Neutrophil (primary cell): Measurements from ENCODE around the gene ANKRD53.

Experiments used
- H3K27ac ChIP-seq: fragments of 200-600 bp; sonication (generic); 2 replicates; pipeline ENCODE4 v1.5.1; 2016; ENCODE audit warnings: mild to moderate bottlenecking, moderate library complexity
- H3K27me3 ChIP-seq: fragments of 200-600 bp; sonication (generic); 2 replicates; pipeline ENCODE4 v1.6.0; 2016; ENCODE audit warnings: mild to moderate bottlenecking
- H3K36me3 ChIP-seq: fragments of 200-600 bp; sonication (generic); 2 replicates; pipeline ENCODE4 v1.5.1; 2017
- H3K4me1 ChIP-seq, 2 experiments: fragments of 200-600 bp in 1 of 2; sonication (generic) in 1 of 2; 1 replicate in 1 of 2; 2 replicates in 1 of 2; pipeline versions ENCODE4 v1.5.1 to v1.6.1; 2013 to 2016; ENCODE audit warnings: low read depth in 1 of 2, low read length in 1 of 2, mild to moderate bottlenecking in 1 of 2, moderate library complexity in 1 of 2; ENCODE audit not compliant: control insufficient read depth in 1 of 2, insufficient read depth in 1 of 2
- H3K4me3 ChIP-seq, 2 experiments: fragments of 200-600 bp in 1 of 2; sonication (generic) in 1 of 2; 1 replicate in 1 of 2; 2 replicates in 1 of 2; pipeline ENCODE4 v1.5.1; 2013 to 2016; ENCODE audit warnings: low read depth in 1 of 2, low read length in 1 of 2, mild to moderate bottlenecking in 1 of 2, moderate library complexity in 1 of 2
- H3K9me3 ChIP-seq: fragments of 200-600 bp; sonication (generic); 2 replicates; pipeline ENCODE4 v1.5.1; 2016
- TF ChIP-seq, protein P1 (sequence below): fragments of 200-600 bp; sonication (generic); IDR thresholded peaks from 2 replicates; pipeline ENCODE4 v1.5.1; 2016; ENCODE audit warnings: antibody characterized with exemption

ANKRD53 gene

DNA sequence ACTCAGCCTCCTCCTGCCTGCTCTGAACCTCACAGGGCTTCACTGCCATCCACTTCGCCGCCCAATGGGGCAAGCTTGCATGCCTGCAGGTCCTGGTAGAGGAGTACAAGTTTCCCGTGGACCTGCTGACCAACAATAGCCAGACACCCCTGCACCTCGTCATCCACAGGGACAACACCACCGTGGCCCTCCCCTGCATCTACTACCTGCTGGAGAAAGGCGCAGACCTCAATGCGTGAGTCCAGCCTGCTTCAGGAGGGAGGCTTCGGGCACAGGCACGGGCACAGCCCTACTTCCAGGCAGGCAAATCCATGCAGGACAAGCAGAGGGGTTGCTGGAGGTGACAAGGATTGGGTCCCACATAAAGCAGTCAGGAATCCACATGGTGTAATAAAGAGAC lies 1.2 kb downstream of the ANKRD53 start:
- no peak overlapping the region for H3K4me3 ChIP-seq
- peaks cover 48% of the 10 kb centered on the region for H3K27me3 ChIP-seq
- TF ChIP-seq, protein P1, sequence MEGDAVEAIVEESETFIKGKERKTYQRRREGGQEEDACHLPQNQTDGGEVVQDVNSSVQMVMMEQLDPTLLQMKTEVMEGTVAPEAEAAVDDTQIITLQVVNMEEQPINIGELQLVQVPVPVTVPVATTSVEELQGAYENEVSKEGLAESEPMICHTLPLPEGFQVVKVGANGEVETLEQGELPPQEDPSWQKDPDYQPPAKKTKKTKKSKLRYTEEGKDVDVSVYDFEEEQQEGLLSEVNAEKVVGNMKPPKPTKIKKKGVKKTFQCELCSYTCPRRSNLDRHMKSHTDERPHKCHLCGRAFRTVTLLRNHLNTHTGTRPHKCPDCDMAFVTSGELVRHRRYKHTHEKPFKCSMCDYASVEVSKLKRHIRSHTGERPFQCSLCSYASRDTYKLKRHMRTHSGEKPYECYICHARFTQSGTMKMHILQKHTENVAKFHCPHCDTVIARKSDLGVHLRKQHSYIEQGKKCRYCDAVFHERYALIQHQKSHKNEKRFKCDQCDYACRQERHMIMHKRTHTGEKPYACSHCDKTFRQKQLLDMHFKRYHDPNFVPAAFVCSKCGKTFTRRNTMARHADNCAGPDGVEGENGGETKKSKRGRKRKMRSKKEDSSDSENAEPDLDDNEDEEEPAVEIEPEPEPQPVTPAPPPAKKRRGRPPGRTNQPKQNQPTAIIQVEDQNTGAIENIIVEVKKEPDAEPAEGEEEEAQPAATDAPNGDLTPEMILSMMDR, result no peak
- H3K27ac ChIP-seq, result no peak overlapping the region
- H3K36me3 ChIP-seq, result no peaks in the 10 kb centered on the region
- no peaks in the 10 kb centered on the region for H3K9me3 ChIP-seq
- H3K4me1 ChIP-seq, result peaks cover 13 to 23% of the 10 kb centered on the region in 2 experiments

DNA sequence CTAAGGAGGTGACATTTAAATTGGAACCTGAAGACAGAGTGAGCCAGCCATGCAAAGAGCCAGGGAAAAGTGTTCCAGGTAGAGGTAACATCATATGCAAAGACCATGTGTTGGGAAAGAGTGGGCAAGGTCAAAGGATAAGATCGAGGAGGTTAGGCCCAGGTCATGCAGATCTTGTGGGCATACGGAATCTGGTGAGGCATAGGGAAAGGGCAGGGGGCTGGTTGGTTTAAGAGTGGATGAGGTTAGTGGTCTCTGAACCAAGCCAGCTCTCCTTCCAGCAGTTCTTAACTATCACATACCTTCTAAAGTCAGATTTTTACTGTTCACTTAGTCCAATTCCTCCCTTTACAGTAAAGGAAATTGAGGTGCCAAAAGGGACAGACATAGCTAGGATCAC lies 3.0 kb downstream of the ANKRD53 start:
- no peaks in the 10 kb centered on the region for H3K9me3 ChIP-seq
- peaks cover 13 to 29% of the 10 kb centered on the region in 2 experiments for H3K4me1 ChIP-seq
- H3K27me3 ChIP-seq, result peaks cover 31% of the 10 kb centered on the region
- H3K4me3 ChIP-seq, result no peak overlapping the region
- TF ChIP-seq, protein P1, result no peak
- no peak overlapping the region for H3K27ac ChIP-seq
- peaks cover 10% of the 10 kb centered on the region for H3K36me3 ChIP-seq

- Histone ChIP-seq H3K9me3 (no peaks in the 10 kb centered on the region), H3K27ac (no peak overlapping the region), H3K4me1 (peaks cover 13 to 29% of the 10 kb centered on the region in 2 experiments), H3K4me3 (no peak overlapping the region), H3K27me3 (peaks cover 28% of the 10 kb centered on the region), H3K36me3 (peaks cover 17% of the 10 kb centered on the region)
- TF ChIP-seq, protein P1, result no peak
These were observed 3.7 kb downstream of the ANKRD53 start for GRCh38 chr2:70981866-70982810.

DNA sequence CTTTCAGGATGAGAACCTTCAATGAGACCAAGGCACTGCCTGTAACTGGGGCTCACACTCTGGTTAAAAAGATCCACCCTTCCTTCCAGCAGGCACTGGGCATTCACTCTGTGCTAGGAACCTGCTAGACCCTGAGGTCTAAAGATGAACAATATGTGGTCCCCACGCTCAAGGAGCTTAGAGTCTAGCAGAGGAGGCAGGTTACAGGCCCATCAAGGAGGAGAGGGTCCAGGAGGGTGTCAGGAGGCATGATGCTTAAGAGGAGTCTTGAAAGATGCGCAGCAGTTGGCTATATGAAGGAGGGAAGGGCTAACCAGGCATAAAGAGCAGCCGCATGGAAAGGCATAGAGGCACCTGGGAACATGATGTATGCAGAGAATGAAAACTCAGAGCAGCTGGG lies 4.5 kb downstream of the ANKRD53 start:
- Histone ChIP-seq H3K4me3 (no peak overlapping the region), H3K27ac (no peak overlapping the region)
- TF ChIP-seq, protein P1, result no peak

DNA sequence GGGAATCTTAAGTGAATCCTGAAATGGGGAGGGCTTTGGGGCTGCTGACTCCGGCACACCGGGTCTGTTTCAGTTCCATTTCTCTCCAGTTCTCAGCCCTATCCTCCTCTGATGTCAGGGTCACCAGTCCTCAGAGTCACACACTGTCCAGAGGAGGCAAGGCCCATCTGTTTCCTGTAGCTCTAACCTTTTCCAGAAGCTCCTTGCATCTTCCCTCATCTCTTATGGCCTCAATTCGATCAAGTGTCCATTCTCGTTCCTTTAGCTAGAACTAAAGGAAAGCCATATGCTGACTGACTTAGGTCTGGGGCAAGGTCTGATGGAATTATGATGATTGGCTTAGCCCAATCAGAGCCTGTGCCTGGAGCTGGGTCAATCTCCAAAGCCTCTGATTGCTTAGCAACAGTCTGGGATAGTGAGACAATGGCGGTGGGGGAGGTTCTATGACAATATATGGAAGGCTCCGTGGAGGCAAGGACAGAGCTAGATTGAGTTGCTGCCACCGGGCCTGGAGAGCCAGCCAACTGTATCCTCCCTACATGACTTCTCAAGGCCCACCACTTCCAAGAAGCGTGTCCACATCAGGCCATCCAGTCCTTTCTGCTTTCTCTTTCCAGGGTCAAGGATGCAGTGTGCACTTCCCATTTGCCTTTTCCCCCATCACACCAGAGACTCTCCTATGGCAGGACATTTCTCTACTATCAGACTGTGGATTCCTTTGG lies 5.2 kb downstream of the ANKRD53 start:
- Histone ChIP-seq H3K36me3 (peaks cover 33% of the 10 kb centered on the region), H3K27me3 (peaks cover 13% of the 10 kb centered on the region), H3K4me3 (no peak overlapping the region), H3K27ac (no peak overlapping the region), H3K9me3 (no peaks in the 10 kb centered on the region), H3K4me1 (peaks cover 1 to 14% of the 10 kb centered on the region in 2 experiments)
- TF ChIP-seq, protein P1, result no peak

More for the DNA sequence above, 4.5 kb downstream of the ANKRD53 start:
- Histone ChIP-seq H3K36me3 (peaks cover 26% of the 10 kb centered on the region), H3K27me3 (peaks cover 20% of the 10 kb centered on the region), H3K4me1 (peaks cover 8 to 21% of the 10 kb centered on the region in 2 experiments), H3K9me3 (no peaks in the 10 kb centered on the region)
